ENCODE measurements around the gene NPW.

DNA sequence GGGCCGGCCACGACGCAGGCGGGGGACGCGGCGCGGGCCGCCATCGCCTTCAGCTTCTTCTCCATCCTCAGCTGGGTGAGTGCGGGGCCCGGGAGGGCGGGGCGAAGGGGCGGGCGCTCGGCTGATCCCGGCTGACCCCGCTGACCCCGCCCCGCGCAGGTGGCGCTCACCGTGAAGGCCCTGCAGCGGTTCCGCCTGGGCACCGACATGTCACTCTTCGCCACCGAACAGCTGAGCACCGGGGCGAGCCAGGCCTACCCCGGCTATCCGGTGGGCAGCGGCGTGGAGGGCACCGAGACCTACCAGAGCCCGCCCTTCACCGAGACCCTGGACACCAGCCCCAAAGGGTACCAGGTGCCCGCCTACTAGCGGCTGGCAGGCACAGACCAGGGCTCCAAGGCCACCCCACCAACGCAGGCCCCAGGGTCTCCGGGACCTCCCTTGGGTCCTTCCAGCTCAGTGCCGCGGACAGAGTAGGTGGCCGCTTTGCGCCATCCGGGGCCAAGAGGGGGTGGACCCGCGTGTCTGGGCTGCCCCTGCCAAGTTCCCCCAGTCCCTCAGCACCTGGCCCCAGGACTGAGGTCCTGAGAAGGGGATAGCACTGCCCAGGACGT lies 26.8 kb upstream of the NPW start:
- TF ChIP-seq ZNF274 (IDR thresholded peaks at IDR 0.05; ENCODE audit: low read depth, low read length) (no peak), SUZ12 (IDR thresholded peaks at IDR 0.05; ENCODE audit: extremely low read depth, insufficient read depth, insufficient read length) (no peak), YY1 (IDR thresholded peaks at IDR 0.05; ENCODE audit: insufficient read depth, insufficient read length) (no peak)
